SIG-M5 treated with dmso at 0.1 percent for 504 hours (cell line): ENCODE data around the gene RASSF5.

Experiments used
- DNase-seq: peaks from one replicate; lab custom pipeline; 2025; ENCODE audit not compliant: unreplicated experiment; lab: John Stamatoyannopoulos, UW

RASSF5 gene

DNA sequence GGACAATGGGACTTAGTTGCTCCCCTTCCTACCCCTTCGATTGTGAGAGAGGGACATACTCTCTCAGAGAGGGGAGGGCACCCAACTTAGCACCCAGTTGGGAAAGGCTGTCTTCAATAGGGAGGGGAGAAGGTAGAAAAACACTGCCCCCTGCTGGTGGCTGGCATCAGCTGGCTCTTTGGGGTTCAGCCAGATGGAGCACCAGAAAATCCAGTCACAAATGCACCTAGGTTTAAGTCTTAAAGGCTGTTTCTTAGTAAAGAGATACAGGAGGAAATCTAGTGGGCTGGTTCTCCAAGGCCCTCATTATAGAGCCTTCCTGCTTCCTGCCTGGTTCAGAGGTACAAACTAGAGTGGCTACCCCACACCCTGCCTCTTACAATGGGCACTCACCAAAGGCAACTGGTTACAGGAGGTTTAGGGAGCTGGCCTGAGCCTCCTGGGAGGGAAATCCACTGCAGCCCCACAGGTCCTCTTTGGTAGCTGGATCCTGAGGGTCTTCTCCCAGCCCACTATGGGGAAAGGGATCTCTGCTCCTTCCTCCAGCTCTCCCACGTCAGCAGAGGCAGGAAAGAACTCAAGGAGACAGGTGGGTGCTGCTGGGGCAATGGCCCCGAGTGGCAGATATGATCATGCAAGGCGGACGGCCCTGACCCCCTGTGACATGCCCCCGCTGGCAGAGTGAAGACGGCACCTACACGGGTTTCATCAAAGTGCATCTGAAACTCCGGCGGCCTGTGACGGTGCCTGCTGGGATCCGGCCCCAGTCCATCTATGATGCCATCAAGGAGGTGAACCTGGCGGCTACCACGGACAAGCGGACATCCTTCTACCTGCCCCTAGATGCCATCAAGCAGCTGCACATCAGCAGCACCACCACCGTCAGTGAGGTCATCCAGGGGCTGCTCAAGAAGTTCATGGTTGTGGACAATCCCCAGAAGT, 76.6 kb downstream of the RASSF5 start:
- peak; percentile 79 for DNase-seq

DNA sequence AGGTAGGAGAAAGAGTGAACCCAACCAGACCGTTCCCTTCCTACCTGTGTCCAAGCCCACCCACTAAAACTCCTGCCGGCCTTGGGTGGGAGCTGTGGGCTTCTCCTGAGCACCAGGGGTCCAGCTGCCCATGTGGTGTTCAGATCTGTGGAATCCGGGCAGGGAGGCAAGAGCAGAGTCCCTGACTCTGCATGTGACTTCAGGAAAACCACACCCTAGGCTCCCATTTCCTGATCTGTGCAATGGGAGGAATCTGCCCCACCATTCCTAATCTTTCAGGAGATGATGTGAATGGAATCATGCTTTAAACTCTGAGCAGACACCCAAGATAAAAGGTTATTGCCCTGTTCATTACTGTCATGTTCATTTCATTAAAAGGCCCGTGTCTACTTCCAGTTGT, 77.4 kb downstream of the RASSF5 start:
- no peak for DNase-seq

DNA sequence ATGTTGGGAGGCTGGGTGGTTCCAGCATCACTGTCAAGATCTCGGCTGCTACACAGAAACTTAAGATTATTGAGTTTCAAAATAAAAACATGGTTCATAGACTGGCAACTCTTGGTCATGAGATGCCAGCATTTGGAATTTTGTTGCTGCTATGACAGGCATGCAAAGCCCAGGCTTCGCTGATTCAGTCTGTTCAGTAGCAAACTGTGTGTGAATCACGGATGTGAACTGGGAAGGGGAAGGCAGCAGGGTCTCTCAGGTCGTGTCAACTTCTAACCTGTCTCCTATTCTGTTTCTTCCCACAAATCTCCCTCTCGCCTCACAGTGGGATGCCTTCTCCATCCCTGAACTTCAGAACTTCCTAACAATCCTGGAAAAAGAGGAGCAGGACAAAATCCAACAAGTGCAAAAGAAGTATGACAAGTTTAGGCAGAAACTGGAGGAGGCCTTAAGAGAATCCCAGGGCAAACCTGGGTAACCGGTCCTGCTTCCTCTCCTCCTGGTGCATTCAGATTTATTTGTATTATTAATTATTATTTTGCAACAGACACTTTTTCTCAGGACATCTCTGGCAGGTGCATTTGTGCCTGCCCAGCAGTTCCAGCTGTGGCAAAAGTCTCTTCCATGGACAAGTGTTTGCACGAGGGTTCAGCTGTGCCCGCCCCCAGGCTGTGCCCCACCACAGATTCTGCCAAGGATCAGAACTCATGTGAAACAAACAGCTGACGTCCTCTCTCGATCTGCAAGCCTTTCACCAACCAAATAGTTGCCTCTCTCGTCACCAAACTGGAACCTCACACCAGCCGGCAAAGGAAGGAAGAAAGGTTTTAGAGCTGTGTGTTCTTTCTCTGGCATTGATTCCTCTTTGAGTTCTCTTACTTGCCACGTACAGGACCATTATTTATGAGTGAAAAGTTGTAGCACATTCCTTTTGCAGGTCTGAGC, 79.4 kb downstream of the RASSF5 start:
- DNase-seq = peak; percentile 67

DNA sequence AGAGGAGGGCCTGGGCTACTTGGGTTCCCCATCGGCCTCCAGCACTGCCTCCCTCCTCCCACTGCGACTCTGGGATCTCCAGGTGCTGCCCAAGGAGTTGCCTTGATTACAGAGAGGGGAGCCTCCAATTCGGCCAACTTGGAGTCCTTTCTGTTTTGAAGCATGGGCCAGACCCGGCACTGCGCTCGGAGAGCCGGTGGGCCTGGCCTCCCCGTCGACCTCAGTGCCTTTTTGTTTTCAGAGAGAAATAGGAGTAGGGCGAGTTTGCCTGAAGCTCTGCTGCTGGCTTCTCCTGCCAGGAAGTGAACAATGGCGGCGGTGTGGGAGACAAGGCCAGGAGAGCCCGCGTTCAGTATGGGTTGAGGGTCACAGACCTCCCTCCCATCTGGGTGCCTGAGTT, 80.6 kb downstream of the RASSF5 start:
- no peak for DNase-seq

DNA sequence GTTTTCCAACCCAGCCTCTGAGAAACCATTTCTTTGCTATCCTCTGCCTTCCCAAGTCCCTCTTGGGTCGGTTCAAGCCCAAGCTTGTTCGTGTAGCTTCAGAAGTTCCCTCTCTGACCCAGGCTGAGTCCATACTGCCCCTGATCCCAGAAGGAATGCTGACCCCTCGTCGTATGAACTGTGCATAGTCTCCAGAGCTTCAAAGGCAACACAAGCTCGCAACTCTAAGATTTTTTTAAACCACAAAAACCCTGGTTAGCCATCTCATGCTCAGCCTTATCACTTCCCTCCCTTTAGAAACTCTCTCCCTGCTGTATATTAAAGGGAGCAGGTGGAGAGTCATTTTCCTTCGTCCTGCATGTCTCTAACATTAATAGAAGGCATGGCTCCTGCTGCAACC, 81.2 kb downstream of the RASSF5 start:
- no peak for DNase-seq

- DNase-seq = no peak
Observed at GRCh38 chr1:206589206-206589605, 81.9 kb downstream of the RASSF5 start.

GRCh38 chr1:206590025-206590758, 82.9 kb downstream of the RASSF5 start:
- peak; percentile 46 for DNase-seq

DNA sequence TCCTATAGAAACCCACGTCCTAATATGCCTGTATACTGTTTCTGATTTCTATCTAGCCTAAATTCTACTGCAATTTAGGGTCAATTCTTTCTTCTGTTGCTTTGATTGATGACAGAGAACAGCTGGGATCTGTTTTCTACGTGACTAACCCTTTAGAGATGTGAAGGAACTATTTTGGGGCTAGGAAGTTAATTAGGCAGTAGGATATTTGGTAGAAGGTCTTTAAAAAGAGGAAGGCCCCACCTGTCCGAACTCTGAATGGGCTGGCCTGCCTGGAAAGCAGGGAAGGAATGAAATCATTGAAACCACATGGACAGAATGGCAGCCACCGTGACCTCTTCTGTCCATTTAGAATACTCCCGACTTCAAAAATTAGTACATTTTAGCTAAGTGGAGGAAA, 83.9 kb downstream of the RASSF5 start:
- DNase-seq = no peak

GRCh38 chr1:206591696-206592095, 84.4 kb downstream of the RASSF5 start:
- DNase-seq = no peak

- no peak for DNase-seq
Observed at GRCh38 chr1:206593351-206593925, 86.1 kb downstream of the RASSF5 start.

GRCh38 chr1:206595581-206596318, 88.4 kb downstream of the RASSF5 start:
- no peak for DNase-seq

DNA sequence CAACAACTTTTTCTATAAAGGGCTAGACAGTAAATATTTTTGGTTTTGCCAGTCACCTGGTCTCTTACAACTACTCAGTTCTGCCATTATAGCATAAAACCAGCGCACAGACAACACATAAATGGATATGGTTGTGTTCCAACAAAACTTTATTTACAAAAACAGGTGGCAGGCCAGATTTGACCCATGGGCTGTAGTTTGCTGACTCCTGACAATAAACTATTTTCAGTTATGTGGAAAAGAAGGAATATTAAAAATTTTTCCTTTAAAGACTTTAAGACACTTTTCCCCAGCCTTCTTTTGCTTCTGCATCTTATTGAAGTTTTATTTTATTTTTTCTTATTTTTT, 89.0 kb downstream of the RASSF5 start:
- no peak for DNase-seq

DNA sequence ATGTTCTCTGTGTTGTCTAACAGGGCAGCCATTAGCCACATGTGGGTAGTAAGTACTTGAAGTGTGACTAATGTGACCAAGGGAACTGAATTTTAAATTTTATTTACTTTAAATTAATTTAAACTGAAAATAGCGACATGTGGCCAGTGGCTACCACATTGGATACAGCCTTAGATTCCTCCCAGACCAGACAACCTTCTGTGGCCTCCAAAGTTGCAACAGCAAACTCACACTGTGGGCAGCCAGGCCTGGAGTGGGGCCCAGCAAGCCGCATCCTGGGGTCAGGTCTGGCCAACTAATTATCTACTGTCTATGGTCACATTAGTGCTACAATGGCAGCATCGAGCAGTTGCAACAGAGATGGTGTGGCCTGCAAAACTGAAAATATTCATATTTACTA, 93.2 kb downstream of the RASSF5 start:
- DNase-seq = no peak

DNA sequence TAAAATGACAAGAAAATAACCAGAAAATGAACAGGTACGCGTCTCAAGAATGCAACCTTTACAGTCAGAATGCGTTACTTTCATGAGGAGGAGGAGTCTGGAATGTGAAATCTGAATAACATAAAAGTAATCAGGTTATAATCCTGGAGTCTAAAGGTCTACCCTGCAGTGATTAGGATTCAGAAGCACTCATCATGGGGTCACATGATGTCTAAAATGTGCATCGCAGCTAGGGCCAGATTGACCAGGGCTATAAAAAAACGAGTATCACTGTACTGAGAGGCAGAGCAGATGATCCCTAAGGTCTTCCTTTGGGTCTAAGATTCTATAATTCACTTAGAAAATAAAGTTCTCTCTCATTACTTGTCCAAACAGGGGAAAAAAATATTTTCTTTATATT, 97.5 kb downstream of the RASSF5 start:
- no peak for DNase-seq

GRCh38 chr1:206606867-206607266, 99.5 kb downstream of the RASSF5 start:
- DNase-seq = peak; percentile 83

DNA sequence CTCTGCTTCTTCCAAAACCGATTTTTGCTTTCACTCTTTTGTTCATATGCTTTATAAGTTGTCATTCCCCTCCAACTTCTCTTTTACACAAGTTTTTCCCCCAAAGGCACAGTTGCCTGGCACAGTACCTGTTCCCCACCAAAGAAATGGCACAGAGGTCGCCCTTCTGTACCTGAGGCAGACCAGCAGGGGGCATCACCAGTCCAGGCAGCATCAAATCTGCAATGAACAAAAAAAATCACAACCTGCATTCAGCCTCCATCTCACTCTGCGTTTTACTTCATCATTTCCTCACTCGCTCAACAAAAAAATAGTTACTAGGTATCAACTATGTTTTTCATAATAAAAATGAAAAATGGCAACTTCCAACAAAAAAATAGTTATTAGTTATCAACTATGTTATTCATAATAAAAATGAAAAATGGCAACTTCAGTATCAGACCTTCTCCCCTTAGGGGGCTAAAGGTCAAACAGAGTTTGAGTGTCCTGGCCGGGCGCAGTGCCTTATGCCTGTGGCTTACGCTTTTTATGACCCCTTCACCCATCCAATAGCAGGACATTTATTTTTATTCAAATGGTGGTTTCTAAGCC, 100.9 kb downstream of the RASSF5 start:
- peak; percentile 67 for DNase-seq

GRCh38 chr1:206609229-206609991, 102.1 kb downstream of the RASSF5 start:
- DNase-seq = no peak

DNA sequence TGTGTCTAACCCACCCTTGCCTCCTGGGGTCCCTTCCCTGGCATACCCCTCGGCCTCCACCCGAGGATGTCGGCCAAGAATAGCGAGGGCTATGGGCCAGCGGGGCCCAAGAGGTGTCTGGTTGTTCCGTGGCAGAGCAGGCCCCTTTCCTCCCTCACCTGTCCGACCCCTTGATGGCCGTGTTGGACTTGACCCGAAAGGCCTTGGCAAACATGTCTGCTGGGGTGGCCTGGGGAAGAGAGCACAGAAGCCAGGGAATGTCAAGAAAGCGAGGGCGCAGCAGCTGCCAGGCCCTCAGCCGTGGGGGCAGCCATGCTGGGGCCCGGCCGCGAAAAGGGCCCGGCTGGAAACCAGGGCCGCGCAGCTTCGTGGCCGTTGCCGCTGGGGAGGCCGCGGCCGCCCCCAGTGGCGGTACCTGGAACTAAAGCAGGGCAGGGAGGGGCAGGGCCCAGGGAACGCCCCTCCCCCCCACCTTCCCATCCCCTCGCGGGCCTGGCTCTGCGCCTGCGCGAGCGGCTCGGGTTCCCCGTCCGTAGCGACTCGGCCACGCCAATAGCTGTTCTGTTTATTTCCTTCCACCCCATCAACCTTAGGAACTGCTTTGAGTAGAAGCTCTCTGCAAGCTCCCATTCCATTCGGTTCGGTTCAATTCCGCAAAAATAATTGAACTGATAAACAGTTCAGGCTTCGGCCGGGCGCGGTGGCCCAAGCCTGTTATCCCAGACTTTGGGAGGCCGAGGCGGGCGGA, 105.0 kb downstream of the RASSF5 start, which contains the start of gene EIF2D:
Gene EIF2D (minus strand): TSS at position 337 of the 748 bp plus-strand sequence. CDS start 123 bp downstream, at position 214.
- DNase-seq = peak; percentile 94
